ENCODE measurements around the gene KIZ.
"Not testable (repeated sequence)": the region's sequence is repeated elsewhere in the genome, so short reads cannot be mapped to it uniquely, and the experiment has no call there.

Gene KIZ

DNA sequence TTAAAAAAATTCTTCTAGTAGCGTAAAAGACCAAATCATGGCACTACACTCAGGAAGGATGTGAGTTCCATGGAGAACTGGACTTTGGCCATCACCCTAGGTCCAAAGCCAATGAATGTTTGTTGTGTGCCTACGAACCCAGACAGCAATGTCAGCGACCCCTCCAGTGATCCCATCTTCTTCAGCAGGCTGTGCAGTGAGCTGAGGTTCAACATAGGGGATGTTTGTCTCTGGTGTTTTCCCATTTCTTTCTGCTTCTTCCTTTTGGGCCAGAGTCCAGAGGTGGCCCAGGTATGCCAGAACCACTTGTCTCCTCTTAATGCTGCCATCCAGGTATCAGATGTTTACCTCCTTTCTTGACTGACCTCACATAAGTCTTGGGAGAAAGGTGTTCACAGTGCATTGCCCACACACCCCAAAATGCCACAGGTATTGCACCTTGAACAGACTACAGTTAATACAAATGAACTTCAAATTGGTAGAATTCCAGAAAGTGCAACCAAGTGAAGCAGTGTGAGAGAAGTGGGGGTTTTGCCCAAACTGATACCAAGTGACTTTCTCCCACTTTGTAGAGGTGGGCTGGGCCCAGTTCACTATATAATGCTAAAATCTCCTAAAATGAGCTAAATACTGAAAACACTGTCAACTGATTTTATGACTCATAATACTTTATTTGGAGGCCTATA is 14.1 kb downstream of the KIZ start:
- no peak for DNase-seq (ENCODE audit: low read depth in 2 of 2)

GRCh38 chr20:21141825-21142224 is 15.9 kb downstream of the KIZ start:
- no peak for DNase-seq (ENCODE audit: low read depth in 2 of 2)

DNA sequence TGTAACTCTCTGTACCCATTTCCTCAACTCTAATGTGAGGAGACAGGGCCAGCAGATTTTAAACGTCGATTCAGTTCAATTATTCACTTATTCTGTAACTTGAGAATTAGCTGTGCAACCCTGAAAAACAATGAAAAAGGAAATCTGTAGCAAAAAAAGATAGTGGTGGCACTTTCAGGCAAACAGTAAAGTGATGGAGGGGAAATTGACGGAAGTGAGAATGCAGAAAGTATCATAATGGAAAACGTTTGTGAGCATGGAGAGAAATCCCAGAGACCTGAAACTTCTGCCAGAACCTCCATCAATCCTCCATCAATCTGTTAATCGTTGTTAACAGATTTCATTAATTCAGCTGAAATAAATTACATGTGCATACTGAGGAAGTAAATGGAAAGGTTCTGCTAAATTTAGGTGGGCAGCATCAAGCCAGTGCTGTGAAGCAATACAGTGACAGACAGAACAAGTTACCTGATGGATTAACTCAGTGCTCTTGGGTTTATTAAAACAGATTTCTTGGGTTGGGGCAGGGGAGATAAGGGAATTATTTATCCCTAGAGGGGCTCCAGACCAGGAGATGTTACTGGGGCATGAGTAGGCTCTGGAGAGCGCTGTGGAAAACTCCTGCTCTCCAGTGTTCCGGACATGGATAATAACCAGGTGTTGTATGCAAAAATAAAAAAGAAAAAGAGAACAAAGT is 17.5 kb downstream of the KIZ start:
- DNase-seq (ENCODE audit: low read depth in 2 of 2) = no peak

- no peak for DNase-seq (ENCODE audit: low read depth in 2 of 2)
Observed at GRCh38 chr20:21145424-21145823, 19.5 kb downstream of the KIZ start.

GRCh38 chr20:21146215-21146614 is 20.3 kb downstream of the KIZ start:
- DNase-seq (ENCODE audit: low read depth in 2 of 2) = no peak

- no peak for DNase-seq (ENCODE audit: low read depth in 2 of 2)
Observed at GRCh38 chr20:21147593-21147992, 21.7 kb downstream of the KIZ start.

DNA sequence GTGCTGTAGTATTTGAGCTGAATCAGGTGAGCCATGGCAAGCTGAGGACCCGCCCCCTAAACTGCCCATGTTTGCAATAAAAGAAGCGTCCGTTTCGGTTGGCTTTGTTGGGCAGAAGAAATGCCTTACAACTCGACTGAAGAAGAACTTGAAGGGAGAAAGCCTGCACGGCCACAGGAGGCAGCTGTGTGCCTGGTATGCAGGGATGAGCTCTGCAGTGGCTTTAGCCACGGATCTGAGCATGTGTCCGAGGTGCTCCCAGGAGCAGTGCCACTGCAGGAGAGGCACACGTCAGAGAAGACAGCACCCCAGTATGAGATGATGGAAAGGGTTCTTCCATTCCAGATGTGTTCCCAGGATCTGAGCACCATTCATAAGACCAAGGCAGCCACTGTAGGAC is 23.5 kb downstream of the KIZ start:
- no peak for DNase-seq (ENCODE audit: low read depth in 2 of 2)

- DNase-seq (ENCODE audit: low read depth in 2 of 2) = no peak
Observed at GRCh38 chr20:21151791-21152190, 25.9 kb downstream of the KIZ start.

GRCh38 chr20:21154692-21155091 is 28.8 kb downstream of the KIZ start:
- no peak for DNase-seq (ENCODE audit: low read depth in 2 of 2)

GRCh38 chr20:21155268-21155667 is 29.4 kb downstream of the KIZ start:
- DNase-seq (ENCODE audit: low read depth in 2 of 2) = no peak

DNA sequence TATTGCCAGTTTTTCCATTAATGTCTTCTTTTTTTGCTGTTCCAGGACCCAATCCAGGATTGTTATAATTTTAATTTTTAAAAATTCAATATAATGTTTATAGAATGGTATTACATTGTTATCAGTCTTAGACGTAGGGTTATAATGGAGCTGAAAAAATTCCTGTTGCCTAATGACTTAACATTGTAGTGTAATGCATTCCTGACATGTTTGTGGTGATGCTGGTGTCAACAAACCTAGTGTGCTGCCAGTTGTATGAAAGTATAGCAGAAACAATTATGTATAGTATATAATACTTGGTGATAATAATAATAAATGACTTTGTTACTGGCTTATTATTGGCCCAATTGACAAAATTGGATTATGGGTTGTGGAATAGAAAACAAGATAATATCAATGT is 30.4 kb downstream of the KIZ start:
- DNase-seq (ENCODE audit: low read depth in 2 of 2) = no peak

- DNase-seq (ENCODE audit: low read depth in 2 of 2) = no peak
Observed at GRCh38 chr20:21157006-21157405, 31.1 kb downstream of the KIZ start.

DNA sequence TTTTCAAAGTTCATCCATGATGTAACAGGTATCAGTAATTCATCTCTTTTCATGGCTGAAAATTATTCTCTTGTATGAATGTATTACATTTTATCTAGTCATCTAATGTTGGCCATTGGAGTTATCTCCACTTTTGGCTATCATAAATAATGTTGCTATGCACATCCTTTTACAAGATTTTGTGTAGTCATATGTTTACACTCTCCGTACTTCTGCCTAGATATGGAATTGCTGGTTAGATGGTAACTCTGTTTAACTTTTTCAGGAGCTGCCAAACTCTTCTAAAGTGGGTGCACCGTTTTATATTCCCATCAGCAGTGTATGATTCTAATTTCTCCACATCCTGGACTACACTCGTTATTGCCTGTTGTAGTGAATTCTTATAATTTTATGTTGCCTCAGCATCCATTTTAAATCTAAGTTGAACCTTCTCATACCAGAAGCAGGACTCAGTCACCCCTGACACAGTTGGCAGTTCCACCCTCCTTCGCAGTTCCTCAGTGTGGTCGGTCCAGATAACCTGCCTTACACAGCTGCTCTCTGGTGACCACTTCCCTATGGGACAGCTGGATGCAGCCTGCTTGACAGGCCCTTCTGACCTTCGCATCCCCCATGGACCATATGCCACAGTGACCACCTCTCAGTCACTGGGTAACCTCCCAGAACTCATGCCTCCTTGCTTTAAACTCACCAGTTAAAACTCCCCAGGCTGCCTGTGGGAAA is 33.9 kb downstream of the KIZ start:
- DNase-seq (ENCODE audit: low read depth in 2 of 2) = no peak

- DNase-seq (ENCODE audit: low read depth in 2 of 2) = no peak
Observed at GRCh38 chr20:21161926-21162325, 36.0 kb downstream of the KIZ start.

DNA sequence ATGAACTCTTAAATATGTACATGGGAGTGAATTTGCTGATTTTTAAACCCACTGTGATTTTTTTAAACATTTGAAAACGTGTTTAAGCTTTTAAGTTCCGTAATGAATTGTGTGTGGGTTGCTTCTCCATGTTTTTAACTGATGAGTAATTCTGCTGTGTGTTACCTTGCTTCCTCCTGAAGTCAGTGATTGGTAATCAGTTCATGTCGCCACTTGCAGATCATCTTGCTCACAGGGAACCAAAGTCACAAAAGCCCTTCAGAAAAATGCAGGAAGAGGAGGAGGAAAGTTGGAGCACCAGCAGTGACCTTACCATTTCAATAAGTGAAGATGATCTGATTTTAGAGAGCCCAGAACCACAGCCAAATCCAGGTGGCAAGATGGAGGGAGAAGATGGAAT is 36.7 kb downstream of the KIZ start:
- DNase-seq (ENCODE audit: low read depth in 2 of 2) = no peak

GRCh38 chr20:21166801-21167200 is 40.9 kb downstream of the KIZ start:
- DNase-seq (ENCODE audit: low read depth in 2 of 2) = no peak

DNA sequence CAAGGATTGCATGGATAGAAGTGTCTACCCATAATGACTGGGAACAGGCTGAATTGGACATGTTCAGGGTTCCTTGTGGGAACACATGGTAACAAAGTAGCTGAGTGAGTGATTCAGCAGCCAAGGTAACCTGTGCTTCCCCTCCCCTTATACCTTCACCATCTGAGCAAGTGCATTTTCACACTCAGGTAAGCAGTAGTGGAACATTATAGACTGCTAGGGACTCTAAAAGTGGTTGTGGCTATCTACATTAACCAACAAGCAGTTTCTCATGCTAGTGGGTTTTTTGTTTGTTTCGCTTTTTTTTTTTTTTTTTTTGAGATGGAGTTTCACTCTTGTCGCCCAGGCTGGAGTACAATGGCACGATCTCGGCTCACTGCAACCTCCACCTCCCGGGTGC is 41.4 kb downstream of the KIZ start:
- DNase-seq (ENCODE audit: low read depth in 2 of 2) = no peak

- not testable (repeated sequence) for DNase-seq (ENCODE audit: low read depth in 2 of 2)
Observed at GRCh38 chr20:21168061-21168460, 42.2 kb downstream of the KIZ start.

DNA sequence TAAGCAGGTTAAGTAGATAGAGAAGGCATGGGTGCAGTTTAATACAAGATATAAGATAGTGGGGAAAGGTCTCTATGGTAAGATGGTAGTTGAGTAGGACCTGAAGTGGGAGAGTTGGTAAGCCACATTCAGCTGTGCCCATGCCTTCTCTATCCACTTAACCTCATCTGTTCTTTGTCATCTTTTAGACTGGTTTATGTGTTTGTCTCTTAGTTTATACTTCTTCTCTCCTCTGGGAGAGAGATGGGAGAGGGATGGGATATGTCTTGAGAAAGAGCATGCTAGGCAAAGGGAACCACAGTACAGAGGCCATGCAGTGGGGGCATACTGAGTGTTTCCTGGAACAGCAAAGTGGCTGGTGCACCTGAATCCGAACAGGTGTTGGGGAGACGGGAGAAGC is 46.7 kb downstream of the KIZ start:
- DNase-seq (ENCODE audit: low read depth in 2 of 2) = no peak

DNA sequence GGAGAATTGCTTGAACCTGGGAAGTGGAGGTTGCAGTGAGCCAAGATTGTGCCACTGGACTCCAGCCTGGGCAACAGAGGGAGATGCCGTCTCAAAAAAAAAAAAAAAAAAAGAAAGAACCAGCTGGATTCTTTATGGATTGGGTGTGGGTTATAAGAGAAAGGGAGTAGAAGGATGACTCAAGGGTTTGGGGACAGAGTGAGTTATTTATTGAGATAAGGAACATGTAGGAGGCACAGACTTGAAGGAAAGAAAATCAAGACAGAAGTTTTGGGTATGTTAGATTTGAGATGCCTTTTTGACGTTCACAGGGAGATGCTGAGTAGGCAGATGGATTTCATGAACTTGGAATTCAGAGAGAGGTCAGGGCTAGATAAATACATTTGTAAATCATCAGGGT is 47.6 kb downstream of the KIZ start:
- DNase-seq (ENCODE audit: low read depth in 2 of 2) = no peak

DNA sequence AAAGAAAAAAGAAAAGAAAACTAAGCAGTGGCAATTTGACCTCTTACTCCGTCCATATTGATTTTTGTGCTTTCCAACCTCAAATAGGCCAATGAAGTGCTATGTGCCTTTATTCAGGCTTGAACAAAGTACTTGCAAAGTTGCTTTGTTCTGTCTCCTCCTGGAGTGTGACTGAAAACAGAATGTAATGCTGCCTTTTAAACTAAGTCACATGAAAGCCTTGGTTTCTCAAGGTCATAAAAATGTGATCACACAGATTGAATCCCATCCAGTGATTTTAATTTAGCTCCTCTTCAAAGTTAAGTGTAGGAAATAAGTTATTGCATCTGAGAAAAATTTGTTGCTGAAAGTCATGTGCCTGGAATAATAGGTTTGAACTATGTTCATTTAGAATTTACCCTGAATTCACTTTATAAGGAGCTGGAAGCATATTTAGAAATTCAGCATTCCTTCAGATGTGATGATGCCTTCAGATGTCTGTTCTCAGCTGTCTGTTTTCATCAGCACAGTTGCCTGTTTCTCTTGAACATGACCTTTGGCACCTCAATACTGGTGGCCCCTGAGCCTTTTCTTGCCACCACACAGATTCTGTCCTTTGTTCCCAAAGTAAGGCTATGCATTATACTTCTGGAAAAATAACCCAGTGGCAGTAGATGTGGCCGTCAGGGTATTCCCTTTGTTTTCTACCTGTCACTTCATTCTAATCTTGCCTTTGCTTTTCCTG is 48.8 kb downstream of the KIZ start:
- no peak for DNase-seq (ENCODE audit: low read depth in 2 of 2)

- no peak for DNase-seq (ENCODE audit: low read depth in 2 of 2)
Observed at GRCh38 chr20:21175433-21175832, 49.6 kb downstream of the KIZ start.
